ENCODE measurements around the gene CD244. TPM values are rescaled to one million over a fixed set of nuclear protein-coding genes. Genes with fewer than 3 reads are reported as not detected.

The CD244 gene
- polyA plus RNA-seq, 1 experiment = not detected

DNA sequence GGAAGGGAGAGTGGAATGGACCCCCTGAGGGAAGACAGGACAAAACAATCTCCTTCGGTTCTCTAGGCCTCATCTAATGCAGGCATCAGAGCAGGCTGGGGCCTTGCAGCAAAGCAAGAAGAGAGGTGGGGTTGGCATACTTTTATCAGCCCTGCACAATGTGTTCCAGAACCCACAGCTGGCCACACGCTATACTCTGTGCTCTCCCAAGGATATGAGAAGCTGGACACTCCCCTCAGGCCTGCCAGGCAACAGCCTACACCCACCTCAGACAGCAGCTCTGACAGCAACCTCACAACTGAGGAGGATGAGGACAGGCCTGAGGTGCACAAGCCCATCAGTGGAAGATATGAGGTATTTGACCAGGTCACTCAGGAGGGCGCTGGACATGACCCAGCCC is 39.4 kb downstream of the CD244 start:
- H3K27ac ChIP-seq (ENCODE audit: low read depth, low read length) = no peak overlapping the region
- DNase-seq (ENCODE audit: low read depth, low spot score) = no peak
- peaks cover 2% of the 10 kb centered on the region for H3K27me3 ChIP-seq (ENCODE audit: control insufficient read depth, insufficient read depth, low read length)
- no peak overlapping the region for H3K4me3 ChIP-seq (ENCODE audit: low read depth, low read length)
- no peaks in the 10 kb centered on the region for H3K9me3 ChIP-seq (ENCODE audit: control insufficient read depth, insufficient read depth, low read length)
- ChIA-PET POLR2A (no interaction called here), CTCF (no interaction called here)
- TF ChIP-seq, protein P1, sequence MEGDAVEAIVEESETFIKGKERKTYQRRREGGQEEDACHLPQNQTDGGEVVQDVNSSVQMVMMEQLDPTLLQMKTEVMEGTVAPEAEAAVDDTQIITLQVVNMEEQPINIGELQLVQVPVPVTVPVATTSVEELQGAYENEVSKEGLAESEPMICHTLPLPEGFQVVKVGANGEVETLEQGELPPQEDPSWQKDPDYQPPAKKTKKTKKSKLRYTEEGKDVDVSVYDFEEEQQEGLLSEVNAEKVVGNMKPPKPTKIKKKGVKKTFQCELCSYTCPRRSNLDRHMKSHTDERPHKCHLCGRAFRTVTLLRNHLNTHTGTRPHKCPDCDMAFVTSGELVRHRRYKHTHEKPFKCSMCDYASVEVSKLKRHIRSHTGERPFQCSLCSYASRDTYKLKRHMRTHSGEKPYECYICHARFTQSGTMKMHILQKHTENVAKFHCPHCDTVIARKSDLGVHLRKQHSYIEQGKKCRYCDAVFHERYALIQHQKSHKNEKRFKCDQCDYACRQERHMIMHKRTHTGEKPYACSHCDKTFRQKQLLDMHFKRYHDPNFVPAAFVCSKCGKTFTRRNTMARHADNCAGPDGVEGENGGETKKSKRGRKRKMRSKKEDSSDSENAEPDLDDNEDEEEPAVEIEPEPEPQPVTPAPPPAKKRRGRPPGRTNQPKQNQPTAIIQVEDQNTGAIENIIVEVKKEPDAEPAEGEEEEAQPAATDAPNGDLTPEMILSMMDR (IDR thresholded peaks at IDR 0.05; ENCODE audit: low read depth, low read length) = no peak

GRCh38 chr1:160821627-160822026 is 41.1 kb downstream of the CD244 start:
- no peak for DNase-seq (ENCODE audit: low read depth, low spot score)
- POLR2A ChIA-PET = no interaction called here
- CTCF ChIA-PET = no interaction called here
- Histone ChIP-seq H3K9me3 (ENCODE audit: control insufficient read depth, insufficient read depth, low read length) (no peaks in the 10 kb centered on the region), H3K4me3 (ENCODE audit: low read depth, low read length) (no peak overlapping the region), H3K27ac (ENCODE audit: low read depth, low read length) (no peak overlapping the region), H3K27me3 (ENCODE audit: control insufficient read depth, insufficient read depth, low read length) (peaks cover 2% of the 10 kb centered on the region)
- TF ChIP-seq, protein P1 (IDR thresholded peaks at IDR 0.05; ENCODE audit: low read depth, low read length) = no peak

DNA sequence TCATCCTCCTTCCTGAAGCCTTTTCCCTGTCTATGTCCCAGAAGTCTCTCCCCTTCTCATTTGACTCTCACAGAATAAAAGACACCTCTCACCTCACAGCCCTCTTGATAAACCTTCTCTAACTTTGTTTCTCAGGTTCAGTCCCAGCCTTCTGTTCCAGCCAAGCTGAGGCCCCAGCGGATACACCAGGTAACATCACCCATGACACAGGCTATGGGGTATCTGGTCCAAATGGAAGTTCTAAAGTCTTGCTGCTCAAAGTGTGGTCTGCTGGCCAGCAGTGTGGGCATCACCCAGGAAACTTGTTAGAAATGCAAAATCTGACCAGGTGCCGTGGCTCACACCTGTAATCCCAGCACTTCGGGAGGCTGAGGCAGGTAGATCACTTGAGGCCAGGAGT is 43.5 kb downstream of the CD244 start:
- H3K27me3 ChIP-seq (ENCODE audit: control insufficient read depth, insufficient read depth, low read length) = peaks cover 2% of the 10 kb centered on the region
- H3K27ac ChIP-seq (ENCODE audit: low read depth, low read length) = no peak overlapping the region
- no peak overlapping the region for H3K4me3 ChIP-seq (ENCODE audit: low read depth, low read length)
- TF ChIP-seq, protein P1 (IDR thresholded peaks at IDR 0.05; ENCODE audit: low read depth, low read length) = no peak
- no peaks in the 10 kb centered on the region for H3K9me3 ChIP-seq (ENCODE audit: control insufficient read depth, insufficient read depth, low read length)
- DNase-seq (ENCODE audit: low read depth, low spot score) = no peak
- ChIA-PET CTCF (no interaction called here), POLR2A (no interaction called here)

DNA sequence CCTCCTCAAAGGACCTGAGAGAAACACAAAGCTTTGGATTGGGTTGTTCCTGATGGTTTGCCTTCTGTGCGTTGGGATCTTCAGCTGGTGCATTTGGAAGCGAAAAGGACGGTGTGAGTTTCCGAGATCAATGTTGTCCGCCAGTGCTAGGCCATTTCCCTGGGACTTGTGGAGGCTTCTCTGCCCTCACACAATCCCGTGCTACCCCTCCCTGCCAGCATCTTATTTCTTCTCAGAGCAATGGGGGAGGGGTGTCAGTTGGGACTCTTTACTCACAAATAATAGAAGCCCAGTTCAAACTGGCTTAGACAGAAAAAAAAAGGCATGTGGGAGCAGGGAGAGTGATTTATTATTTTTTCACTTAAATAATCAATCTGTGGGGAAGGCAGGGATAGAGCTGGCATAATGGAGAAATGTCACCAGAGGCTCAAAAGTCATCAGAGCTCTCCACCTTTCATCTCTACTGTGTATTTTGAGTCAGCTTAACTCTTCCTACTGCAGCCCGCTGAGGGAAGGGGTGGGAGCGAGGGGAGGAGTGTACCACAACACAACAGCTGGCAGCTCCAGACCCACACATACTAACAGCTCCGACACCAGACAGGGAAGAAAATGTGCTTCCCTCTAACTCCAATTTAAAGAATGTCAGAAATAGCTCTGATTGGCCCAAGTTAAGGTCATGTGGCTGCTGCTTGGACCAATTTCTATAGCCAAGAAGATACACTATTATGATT is 44.3 kb downstream of the CD244 start:
- Histone ChIP-seq H3K9me3 (ENCODE audit: control insufficient read depth, insufficient read depth, low read length) (no peaks in the 10 kb centered on the region), H3K27ac (ENCODE audit: low read depth, low read length) (no peak overlapping the region), H3K4me3 (ENCODE audit: low read depth, low read length) (no peak overlapping the region), H3K27me3 (ENCODE audit: control insufficient read depth, insufficient read depth, low read length) (no peaks in the 10 kb centered on the region)
- TF ChIP-seq, protein P1 (IDR thresholded peaks at IDR 0.05; ENCODE audit: low read depth, low read length) = no peak
- CTCF ChIA-PET = no interaction called here
- no peak for DNase-seq (ENCODE audit: low read depth, low spot score)
- POLR2A ChIA-PET = no interaction called here

- ChIA-PET CTCF (no interaction called here), POLR2A (no interaction called here)
- no peak overlapping the region for H3K27ac ChIP-seq (ENCODE audit: low read depth, low read length)
- TF ChIP-seq, protein P1 (IDR thresholded peaks at IDR 0.05; ENCODE audit: low read depth, low read length) = no peak
- H3K9me3 ChIP-seq (ENCODE audit: control insufficient read depth, insufficient read depth, low read length) = no peaks in the 10 kb centered on the region
- no peak for DNase-seq (ENCODE audit: low read depth, low spot score)
- no peaks in the 10 kb centered on the region for H3K27me3 ChIP-seq (ENCODE audit: control insufficient read depth, insufficient read depth, low read length)
- H3K4me3 ChIP-seq (ENCODE audit: low read depth, low read length) = no peak overlapping the region
Measured at GRCh38 chr1:160814856-160815255, 47.8 kb downstream of the CD244 start.
